Karpas-422 (cell line): Measurements from ENCODE around the gene MSANTD2. TPM values are rescaled to one million over a fixed set of nuclear protein-coding genes. Genes with fewer than 3 reads are reported as not detected.

Experiments used
- DNase-seq: peaks from one replicate; pipeline ENCODE4 v3.0.0-alpha.2; 2015
- H2AFZ ChIP-seq: fragments of 200-600 bp; sonication (generic); 2 replicates; pipeline ENCODE4 v1.6.1; 2014; ENCODE audit warnings: antibody characterized with exemption, low read length, mixed read lengths
- H3K27ac ChIP-seq: fragments of 200-600 bp; sonication (generic); 2 replicates; pipeline ENCODE4 v1.5.1; 2014; ENCODE audit warnings: mild to moderate bottlenecking, low read length, moderate library complexity
- H3K27me3 ChIP-seq: fragments of 200-600 bp; sonication (generic); 2 replicates; pipeline ENCODE4 v1.6.1; 2014; ENCODE audit warnings: low read length, mixed read lengths
- H3K36me3 ChIP-seq: fragments of 200-600 bp; sonication (generic); 2 replicates; pipeline ENCODE4 v1.6.1; 2014; ENCODE audit warnings: low read length, mixed read lengths; ENCODE audit not compliant: insufficient read depth
- H3K4me1 ChIP-seq: fragments of 200-600 bp; sonication (generic); 2 replicates; pipeline ENCODE4 v1.6.1; 2014; ENCODE audit warnings: mild to moderate bottlenecking, low read length, mixed read lengths
- H3K4me2 ChIP-seq: fragments of 200-600 bp; sonication (generic); 2 replicates; pipeline ENCODE4 v1.6.1; 2014; ENCODE audit warnings: low read length, low read depth, mild to moderate bottlenecking; ENCODE audit not compliant: poor library complexity, severe bottlenecking
- H3K4me3 ChIP-seq: fragments of 200-600 bp; sonication (generic); 2 replicates; pipeline ENCODE4 v1.5.1; 2014; ENCODE audit warnings: mild to moderate bottlenecking, antibody characterized with exemption, low read length, mixed read lengths
- H3K79me2 ChIP-seq: fragments of 200-600 bp; sonication (generic); 2 replicates; pipeline ENCODE4 v1.6.1; 2014; ENCODE audit warnings: mild to moderate bottlenecking, low read length, mixed read lengths
- H3K9ac ChIP-seq: fragments of 200-600 bp; sonication (generic); 2 replicates; pipeline ENCODE4 v1.6.0; 2014; ENCODE audit warnings: low read length
- H3K9me2 ChIP-seq: fragments of 200-600 bp; sonication (generic), shearing (Covaris generic); replicated peaks from 2 replicates; pipeline ENCODE4 v1.6.0; 2014; ENCODE audit warnings: mild to moderate bottlenecking, low read length, moderate library complexity; ENCODE audit not compliant: insufficient read depth
- H3K9me3 ChIP-seq: fragments of 300-700, 200-600 bp; sonication (generic); 2 replicates; pipeline ENCODE4 v1.6.1; 2014; ENCODE audit warnings: low read length, mixed read lengths
- H4K20me1 ChIP-seq: fragments of 200-600 bp; sonication (generic); 2 replicates; pipeline ENCODE4 v1.6.1; 2014; ENCODE audit warnings: mild to moderate bottlenecking, antibody characterized with exemption, low read length, low read depth; ENCODE audit not compliant: insufficient read depth
- total RNA-seq: library from RNA; depleted of rRNA; stranded (reverse); fragments of >200 nt; shearing (Covaris generic); gene quantifications from 2 replicates; pipeline ENCODE4 v1.2.3, GENCODE V29; 2014; ENCODE audit warnings: low replicate concordance

The MSANTD2 gene
- total RNA-seq, 1 experiment from 2014 or later = 7.6 TPM

DNA sequence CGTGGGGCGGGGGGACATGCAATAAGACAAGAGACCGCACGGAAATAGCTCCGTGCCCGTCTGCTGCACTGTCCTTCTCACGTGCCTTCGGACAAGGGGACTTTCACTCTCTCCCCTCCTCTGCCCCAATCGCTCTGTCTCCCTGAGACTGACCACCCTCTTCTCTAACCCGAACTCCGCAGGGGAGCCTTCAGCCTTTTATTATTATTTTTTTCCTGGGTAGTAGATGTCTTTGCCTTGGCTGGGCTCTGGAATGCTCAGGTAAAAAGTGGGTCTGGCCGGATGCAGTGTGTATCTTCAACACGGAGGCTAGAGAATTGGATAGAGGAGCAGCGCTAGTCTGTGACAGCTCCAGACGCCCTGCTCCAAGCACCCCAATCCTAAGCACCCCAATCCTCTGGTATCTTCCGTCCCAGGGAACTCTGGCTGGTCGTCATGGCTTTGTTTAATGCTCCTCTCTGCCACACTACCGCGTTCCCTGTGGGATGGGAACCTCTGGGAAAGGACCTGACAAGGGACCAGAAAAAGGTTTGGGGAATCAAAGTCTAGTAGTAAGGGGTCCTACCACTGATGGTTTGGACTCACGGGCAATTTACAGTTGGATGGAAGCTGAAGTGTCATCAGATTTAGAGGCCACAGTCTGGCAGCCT is 39.9 kb upstream of the MSANTD2 start:
- Histone ChIP-seq H3K27me3 (no peaks in the 10 kb centered on the region), H3K4me2 (no peak overlapping the region), H3K9me2 (no peaks in the 10 kb centered on the region), H3K4me1 (no peaks in the 10 kb centered on the region), H3K4me3 (no peak overlapping the region), H3K36me3 (no peaks in the 10 kb centered on the region), H3K9me3 (no peaks in the 10 kb centered on the region), H4K20me1 (no peaks in the 10 kb centered on the region), H3K79me2 (no peaks in the 10 kb centered on the region), H2AFZ (no peak overlapping the region), H3K9ac (no peak overlapping the region), H3K27ac (no peak overlapping the region)
- no peak for DNase-seq

DNA sequence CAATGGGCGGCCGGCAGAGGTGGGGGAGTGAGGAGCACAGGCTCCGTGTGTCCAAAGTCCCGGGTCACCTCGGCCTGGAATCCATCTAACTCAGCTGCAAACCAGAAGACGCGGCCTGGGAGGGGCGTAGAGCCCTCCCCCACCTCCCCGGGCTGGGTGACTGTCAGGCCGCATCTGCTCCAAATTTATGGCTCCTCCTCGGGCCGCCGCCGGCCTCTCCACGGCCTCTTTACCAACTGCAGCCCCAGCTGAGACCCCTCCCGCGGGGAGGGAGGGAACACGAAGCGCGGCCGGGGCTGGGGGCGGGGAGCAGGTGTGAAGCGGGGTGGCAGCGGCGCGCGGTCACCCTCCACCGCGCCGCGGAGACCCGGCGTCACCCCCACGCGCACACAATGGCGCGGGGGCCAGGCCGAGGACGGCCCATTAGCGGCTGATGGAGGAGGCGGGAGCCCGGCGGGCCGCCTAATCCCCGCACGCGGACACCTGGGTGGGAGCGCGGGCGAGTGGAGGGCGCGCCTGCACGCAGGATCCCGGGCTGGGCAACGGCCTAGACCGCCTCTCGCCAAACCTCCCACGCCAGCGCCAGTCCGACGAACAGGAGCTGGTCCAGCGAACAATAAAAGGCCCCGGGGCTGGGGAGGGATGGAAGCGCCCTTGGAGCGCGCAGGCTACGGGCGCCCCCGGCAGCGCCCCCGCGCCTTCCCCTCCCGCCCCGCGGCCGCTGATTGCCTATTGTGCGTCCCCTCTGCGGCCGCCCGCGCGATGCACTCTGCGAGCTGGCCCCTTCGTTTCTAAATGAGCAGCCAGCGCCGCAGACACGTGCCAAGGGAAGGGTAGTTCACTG is 39.1 kb upstream of the MSANTD2 start:
- Histone ChIP-seq H3K9me3 (no peaks in the 10 kb centered on the region), H3K27me3 (no peaks in the 10 kb centered on the region), H3K4me1 (peaks cover 3% of the 10 kb centered on the region; the same call in 1 of the 2 replicates), H3K9ac (no peak overlapping the region), H2AFZ (no peak overlapping the region), H3K36me3 (no peaks in the 10 kb centered on the region), H3K4me2 (no peak overlapping the region), H3K9me2 (no peaks in the 10 kb centered on the region), H4K20me1 (no peaks in the 10 kb centered on the region), H3K79me2 (no peaks in the 10 kb centered on the region), H3K4me3 (no peak overlapping the region), H3K27ac (no peak overlapping the region)
- no peak for DNase-seq

DNA sequence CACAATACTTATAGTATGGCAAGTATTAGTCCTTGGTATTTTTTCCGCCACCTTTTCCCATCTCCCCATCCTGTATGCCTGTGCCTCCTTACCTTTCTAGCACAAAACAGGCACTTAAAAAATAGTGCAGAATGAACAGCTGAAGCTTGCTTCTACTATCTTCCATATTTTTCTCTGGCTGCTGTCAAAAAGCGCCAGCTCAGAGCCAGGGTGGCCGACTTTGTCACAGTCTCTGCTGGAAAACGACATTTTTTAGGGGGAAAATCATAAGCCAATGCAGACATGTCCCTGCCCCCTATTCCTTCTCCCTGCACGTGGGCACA is 38.6 kb upstream of the MSANTD2 start:
- no peak overlapping the region for H3K27ac ChIP-seq
- H3K9me2 ChIP-seq = no peaks in the 10 kb centered on the region
- DNase-seq = no peak
- H4K20me1 ChIP-seq = no peaks in the 10 kb centered on the region
- no peaks in the 10 kb centered on the region for H3K27me3 ChIP-seq
- H3K4me1 ChIP-seq = peaks cover 3% of the 10 kb centered on the region; the same call in 1 of the 2 replicates
- no peaks in the 10 kb centered on the region for H3K9me3 ChIP-seq
- no peaks in the 10 kb centered on the region for H3K79me2 ChIP-seq
- no peak overlapping the region for H2AFZ ChIP-seq
- H3K4me3 ChIP-seq = no peak overlapping the region
- no peak overlapping the region for H3K9ac ChIP-seq
- H3K36me3 ChIP-seq = no peaks in the 10 kb centered on the region
- H3K4me2 ChIP-seq = no peak overlapping the region

DNA sequence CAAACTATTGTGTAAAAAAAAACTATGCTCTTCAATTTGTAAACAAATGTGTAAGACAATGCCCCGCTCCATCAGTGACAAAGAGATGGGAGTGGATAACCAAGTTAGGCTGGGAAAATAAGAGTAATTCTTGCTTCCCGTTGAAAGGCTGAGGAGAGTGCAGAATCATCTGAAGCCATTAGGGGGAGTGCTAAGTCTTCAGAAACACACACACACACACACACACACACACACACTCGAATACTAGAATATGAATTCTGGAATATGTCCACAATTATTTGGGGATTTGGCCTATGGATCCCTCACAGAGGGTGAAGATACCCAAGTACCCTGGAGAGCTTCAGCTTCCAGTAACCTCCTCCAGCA is 37.3 kb upstream of the MSANTD2 start:
- no peaks in the 10 kb centered on the region for H3K9me2 ChIP-seq
- H4K20me1 ChIP-seq = no peaks in the 10 kb centered on the region
- H3K27me3 ChIP-seq = no peaks in the 10 kb centered on the region
- no peaks in the 10 kb centered on the region for H3K36me3 ChIP-seq
- no peak overlapping the region for H2AFZ ChIP-seq
- H3K4me3 ChIP-seq = no peak overlapping the region
- no peak overlapping the region for H3K27ac ChIP-seq
- DNase-seq = peak; percentile 72
- no peak overlapping the region for H3K4me2 ChIP-seq
- peaks cover 3% of the 10 kb centered on the region; the same call in 1 of the 2 replicates for H3K4me1 ChIP-seq
- no peaks in the 10 kb centered on the region for H3K9me3 ChIP-seq
- H3K9ac ChIP-seq = no peak overlapping the region
- H3K79me2 ChIP-seq = no peaks in the 10 kb centered on the region

DNA sequence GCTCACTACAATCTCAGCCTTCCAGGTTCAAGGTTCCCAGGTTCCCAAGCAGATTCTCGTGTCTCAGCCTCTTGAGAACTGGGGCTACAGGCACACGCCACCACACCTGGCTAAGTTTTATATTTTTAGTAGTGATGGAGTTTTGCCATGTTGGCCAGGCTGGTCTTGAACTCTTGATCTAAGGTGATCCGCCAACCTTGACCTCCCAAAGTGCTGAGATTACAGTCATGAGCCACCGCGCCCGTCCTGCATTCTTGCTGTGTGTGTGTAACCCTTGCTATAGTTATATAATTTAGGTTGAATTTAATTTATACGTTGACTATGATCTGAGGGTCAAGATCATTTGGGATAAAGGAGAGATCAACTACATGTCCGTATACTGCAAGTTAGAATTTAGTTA is 35.7 kb upstream of the MSANTD2 start:
- Histone ChIP-seq H3K4me2 (no peak overlapping the region), H3K9ac (no peak overlapping the region), H3K9me2 (no peaks in the 10 kb centered on the region), H2AFZ (no peak overlapping the region), H3K27ac (no peak overlapping the region), H3K79me2 (no peaks in the 10 kb centered on the region), H3K4me3 (no peak overlapping the region), H3K9me3 (no peaks in the 10 kb centered on the region), H3K4me1 (peaks cover 3% of the 10 kb centered on the region; the same call in 1 of the 2 replicates), H3K36me3 (no peaks in the 10 kb centered on the region), H3K27me3 (no peaks in the 10 kb centered on the region), H4K20me1 (no peaks in the 10 kb centered on the region)
- no peak for DNase-seq

DNA sequence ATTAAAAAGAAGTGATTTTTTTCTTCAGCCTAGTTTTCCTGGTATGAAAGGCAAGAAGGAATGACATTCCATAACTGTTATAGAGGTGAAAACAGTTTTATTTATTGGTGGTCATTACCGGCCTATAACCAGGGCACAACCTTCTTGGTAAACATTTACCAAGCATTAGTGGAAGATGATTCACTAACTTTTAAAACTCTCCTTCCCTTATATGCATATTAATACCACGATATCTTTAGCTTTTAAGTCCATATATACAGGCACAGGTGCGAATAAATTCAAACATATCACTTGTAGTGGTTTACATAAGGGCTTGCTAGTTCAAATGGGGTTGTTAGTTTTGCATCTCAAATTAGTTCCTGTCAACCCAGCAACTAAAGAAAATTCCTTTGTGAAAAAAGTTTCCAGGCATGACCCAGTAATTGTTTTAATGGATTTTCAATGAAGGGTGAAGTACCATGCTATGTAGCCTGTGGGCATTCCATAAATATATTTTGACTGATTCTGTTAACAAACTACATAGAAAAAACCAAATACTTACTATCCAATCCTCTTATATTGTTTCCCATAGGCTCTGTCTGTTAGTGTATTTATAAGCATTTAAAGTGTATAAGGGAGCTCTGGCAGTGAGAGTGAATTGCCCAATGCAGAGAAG is 34.4 kb upstream of the MSANTD2 start:
- H3K79me2 ChIP-seq = no peaks in the 10 kb centered on the region
- no peak for DNase-seq
- H3K36me3 ChIP-seq = no peaks in the 10 kb centered on the region
- H3K4me1 ChIP-seq = peaks cover 3% of the 10 kb centered on the region; the same call in 1 of the 2 replicates
- H3K27ac ChIP-seq = no peak overlapping the region
- no peaks in the 10 kb centered on the region for H3K9me3 ChIP-seq
- no peak overlapping the region for H3K4me2 ChIP-seq
- H3K9ac ChIP-seq = no peak overlapping the region
- no peaks in the 10 kb centered on the region for H3K27me3 ChIP-seq
- no peaks in the 10 kb centered on the region for H4K20me1 ChIP-seq
- H3K4me3 ChIP-seq = no peak overlapping the region
- no peaks in the 10 kb centered on the region for H3K9me2 ChIP-seq
- no peak overlapping the region for H2AFZ ChIP-seq

DNA sequence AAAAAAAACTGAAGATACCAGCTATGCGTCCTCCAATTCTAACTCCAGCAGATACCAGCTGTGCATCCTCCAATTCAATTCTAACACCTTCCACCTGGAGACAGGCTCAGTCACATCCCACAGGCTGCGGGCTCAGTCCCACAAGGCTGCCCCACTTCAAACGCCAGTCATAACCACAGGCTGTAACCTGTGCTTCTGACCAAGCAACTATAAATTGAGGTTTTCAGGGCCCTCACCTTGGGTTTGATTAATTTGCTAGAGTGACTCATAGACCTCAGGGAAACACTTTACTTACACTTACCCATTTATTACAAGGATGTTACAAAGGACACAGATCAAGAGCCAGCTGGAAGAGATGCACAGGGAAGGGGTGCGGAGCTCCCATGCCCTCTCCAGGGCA is 32.4 kb upstream of the MSANTD2 start:
- Histone ChIP-seq H3K27me3 (no peaks in the 10 kb centered on the region), H2AFZ (no peak overlapping the region), H3K27ac (no peak overlapping the region), H3K4me3 (no peak overlapping the region), H4K20me1 (no peaks in the 10 kb centered on the region), H3K9me2 (no peaks in the 10 kb centered on the region), H3K36me3 (no peaks in the 10 kb centered on the region), H3K4me2 (no peak overlapping the region), H3K9me3 (no peaks in the 10 kb centered on the region), H3K4me1 (peaks cover 3% of the 10 kb centered on the region; the same call in 1 of the 2 replicates), H3K79me2 (no peaks in the 10 kb centered on the region), H3K9ac (no peak overlapping the region)
- no peak for DNase-seq

DNA sequence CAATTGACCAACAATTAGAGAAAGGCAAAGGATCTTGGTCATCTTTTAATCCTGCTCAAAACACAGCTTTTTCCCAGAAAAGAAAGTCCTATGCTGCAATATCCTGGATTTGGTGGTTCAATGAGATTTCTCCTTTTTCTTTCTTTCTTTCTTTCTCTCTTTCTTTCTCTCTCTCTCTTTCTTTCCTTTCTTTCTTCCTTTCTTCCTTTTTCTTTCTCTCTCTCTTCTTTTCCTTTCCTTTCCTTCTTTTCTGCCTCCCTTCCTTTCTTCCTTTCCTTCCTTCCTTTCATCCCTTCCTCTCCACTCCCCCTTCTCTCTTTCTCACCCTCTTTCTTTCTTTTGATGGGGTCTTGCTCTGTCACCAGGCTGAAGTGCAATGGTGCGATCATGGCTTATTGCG is 31.7 kb upstream of the MSANTD2 start:
- H3K9me2 ChIP-seq = no peaks in the 10 kb centered on the region
- no peak for DNase-seq
- H4K20me1 ChIP-seq = no peaks in the 10 kb centered on the region
- no peak overlapping the region for H3K9ac ChIP-seq
- peaks cover 3% of the 10 kb centered on the region; the same call in 1 of the 2 replicates for H3K4me1 ChIP-seq
- no peak overlapping the region for H2AFZ ChIP-seq
- no peaks in the 10 kb centered on the region for H3K9me3 ChIP-seq
- H3K36me3 ChIP-seq = no peaks in the 10 kb centered on the region
- H3K79me2 ChIP-seq = no peaks in the 10 kb centered on the region
- no peak overlapping the region for H3K27ac ChIP-seq
- H3K27me3 ChIP-seq = no peaks in the 10 kb centered on the region
- no peak overlapping the region for H3K4me2 ChIP-seq
- H3K4me3 ChIP-seq = no peak overlapping the region
